HG03064 (cell line): ENCODE measurements around the gene C11orf21.
"Not testable (repeated sequence)": the region's sequence is repeated elsewhere in the genome, so short reads cannot be mapped to it uniquely, and the experiment has no call there.

Experiments
- ATAC-seq: cut with Tn5 transposase; IDR thresholded peaks from one replicate; pipeline ENCODE4 v1.9.1; 2021; ENCODE audit warnings: low read depth; ENCODE audit not compliant: unreplicated experiment

Gene C11orf21

DNA sequence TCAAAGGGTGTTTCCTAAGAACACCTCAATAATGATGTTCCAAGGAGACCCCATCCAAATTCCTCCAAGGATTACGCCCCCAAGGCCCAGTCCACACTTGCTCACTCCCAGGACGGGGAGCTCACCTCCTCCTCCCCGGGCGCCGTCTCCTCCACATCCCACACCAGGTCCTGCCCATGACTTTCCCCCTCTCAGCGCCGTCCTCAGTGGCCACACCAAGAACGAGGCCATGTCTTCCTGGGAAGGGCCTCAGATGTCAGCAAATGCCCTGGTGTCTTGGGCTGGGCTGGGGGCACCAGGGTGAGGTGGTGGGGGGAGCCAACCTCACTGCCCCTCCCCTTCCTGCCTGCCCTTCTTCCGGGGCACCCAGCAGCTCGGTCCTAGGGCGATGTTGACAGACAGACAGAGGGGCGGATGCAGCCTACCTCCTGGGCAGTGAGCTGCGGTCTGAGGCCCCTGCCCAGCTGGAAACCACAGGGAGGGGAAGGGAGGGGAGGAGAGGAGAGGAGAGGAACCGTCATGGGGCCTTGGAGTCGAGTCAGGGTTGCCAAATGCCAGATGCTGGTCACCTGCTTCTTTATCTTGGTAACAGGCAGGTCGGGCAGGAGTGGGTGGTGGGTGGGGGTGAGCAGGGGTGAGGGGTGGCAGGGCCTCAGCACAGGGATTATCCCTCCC is at the start of gene C11orf21, which contains the start of gene TSPAN32:
Gene C11orf21, minus strand, starts transcription at position 288 of the 675 bp plus-strand sequence. Its CDS starts 110 bp downstream, at position 178.
Gene TSPAN32, plus strand, starts transcription at position 383 of the 675 bp plus-strand sequence. Its CDS starts 137 bp downstream, at position 520.
- no peak for ATAC-seq

DNA sequence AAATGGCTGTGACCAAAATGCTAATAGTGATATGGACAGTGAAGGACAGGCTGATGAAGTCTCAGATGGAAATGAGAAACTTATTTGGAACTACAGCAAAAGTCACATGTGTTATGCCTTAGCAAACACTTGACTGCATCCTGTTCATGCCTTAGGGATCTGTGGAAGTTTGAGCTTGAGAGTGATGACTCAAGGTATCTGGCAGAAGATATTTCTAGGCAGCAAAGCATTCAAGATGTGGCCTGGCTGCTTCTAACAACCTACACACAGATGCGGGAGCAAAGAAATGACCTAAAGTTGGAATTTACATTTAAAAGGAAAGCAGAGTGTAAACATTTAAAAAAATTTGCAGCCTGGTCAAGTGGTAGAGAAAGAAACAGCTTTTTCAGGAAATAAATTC is 47.3 kb upstream of the C11orf21 start:
- ATAC-seq, result no peak

DNA sequence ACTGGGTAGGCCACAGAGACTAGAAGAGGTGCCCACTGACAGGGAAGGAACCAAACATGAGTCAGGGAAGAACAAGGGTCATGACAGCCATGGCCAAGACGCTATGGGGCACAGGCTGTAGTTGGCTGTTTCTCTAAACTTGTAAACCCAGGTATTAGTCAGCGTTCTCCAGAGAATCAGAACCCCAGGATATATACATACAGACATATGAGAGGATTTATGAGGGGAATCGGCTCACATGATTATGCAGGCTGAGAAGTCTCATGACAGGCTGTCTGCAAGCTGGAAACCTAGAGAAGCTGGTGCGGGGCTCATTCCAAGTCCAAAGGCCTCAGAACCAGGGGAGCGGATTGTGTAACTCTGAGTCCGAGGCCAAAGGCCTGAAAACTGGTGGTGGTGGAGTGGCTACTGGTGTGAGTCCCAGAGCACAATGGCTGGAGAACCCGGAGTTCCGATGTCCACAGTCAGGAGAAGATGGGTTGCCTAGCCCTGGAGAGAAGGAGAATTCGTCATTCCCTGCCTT is 45.7 kb upstream of the C11orf21 start:
- ATAC-seq, result no peak

DNA sequence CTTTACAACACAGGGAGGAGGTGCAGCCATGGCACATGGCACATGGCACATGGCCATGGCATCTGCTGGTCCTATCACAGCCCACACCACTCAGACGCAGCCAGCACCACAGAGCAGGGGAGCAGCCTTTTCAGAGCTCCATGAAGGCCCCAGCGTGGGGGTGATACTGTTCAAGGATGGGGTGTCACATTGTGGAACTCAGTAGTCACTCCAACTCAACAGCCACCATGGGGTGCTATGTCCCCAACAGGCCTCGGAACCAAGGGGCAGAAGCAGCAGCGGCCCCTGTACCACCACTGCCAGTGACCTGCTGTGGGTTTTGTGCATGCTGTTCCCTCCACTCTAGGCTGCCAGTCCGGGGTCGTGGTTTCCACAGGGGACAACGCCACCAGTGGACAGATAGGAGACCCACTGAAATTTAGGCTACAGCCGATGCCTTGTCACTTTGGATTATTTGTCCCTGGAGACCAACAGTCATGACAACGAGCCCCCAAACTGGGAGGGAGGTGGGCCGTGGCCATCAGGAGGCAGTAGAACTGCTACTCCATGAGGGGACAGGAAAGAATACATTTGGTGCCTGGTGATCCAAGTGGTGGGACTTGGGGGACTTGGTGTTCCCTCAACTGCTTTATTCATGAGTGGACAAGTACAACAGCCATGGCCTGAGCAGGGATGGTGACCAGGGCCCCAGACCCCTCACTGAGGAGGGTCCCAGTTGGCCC is 45.0 kb upstream of the C11orf21 start:
- no peak for ATAC-seq

DNA sequence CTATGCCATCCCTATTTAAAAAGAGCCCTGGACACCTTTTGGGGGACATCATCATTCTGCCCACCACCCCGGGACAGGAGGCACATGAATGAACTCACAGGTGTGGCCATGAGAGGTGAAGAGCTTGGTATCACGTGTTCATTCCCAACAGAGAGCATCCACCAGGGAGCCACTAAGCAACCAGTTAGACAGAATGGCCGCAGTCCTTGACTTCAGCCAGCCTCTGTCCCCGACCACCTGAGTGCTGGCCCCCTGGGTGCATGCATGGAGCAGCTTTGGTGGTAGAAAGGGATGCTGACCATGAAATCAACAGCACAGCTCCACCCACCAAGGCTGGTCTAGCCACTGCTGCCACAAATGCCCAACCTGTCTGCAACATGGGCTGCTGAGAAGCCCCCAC is 44.3 kb upstream of the C11orf21 start:
- no peak for ATAC-seq

DNA sequence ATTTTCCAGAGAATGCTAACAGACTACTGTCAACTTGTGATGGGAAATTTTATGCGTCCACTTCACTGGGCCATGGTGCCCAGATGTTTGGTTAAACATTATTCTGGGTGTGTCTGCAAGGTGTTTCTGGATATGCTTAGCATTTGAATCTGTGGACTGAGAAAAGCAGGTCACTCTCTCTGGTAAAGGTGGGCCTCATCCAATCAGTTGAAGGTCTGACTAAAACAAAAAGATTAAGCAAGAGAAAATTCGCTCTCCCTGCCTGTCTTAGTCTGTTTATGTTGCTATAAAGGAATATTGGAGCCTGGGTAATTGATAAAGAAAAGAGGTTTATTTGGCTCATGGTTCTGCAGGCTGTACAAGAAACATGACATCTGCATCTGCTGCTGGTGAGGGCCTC is 43.3 kb upstream of the C11orf21 start:
- no peak for ATAC-seq

DNA sequence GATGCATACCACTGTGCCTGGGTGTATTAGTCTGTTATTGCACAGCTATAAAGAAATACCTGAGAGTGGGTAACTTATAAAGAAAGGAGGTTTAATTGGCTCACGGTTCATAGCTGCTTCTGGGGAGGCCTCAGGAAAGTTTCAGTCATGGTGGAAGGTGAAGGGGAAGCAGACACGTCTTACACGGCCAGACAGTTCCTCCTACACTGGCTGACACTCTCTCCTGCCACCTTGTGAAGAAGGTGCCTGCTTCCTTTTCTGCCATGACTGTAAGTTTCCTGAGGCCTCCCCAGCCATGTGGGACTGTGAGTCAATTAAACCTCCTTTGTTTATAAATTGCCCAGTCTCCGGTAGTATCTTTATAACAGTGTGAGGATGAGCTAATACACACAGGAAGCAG is 41.8 kb upstream of the C11orf21 start:
- ATAC-seq, result no peak

DNA sequence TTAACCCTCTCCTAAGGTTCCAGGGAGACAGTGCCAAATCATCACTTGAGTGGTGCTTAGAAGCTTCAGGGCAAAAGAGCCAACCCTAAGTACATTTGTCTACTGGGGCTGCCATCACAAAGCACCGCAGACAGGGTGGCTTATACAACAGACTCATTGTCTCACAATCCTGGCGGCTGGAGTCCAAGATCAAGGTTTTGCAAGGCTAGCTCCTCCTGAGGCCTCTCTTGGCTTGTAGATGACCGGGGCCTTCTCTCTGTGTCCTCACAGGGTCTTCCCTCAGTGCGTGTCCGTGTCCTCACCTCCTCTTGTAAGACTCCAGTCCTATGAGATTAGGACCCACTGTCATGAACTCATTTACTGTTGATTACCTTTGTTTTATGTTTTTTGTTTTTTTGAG is 41.3 kb upstream of the C11orf21 start:
- no peak for ATAC-seq

DNA sequence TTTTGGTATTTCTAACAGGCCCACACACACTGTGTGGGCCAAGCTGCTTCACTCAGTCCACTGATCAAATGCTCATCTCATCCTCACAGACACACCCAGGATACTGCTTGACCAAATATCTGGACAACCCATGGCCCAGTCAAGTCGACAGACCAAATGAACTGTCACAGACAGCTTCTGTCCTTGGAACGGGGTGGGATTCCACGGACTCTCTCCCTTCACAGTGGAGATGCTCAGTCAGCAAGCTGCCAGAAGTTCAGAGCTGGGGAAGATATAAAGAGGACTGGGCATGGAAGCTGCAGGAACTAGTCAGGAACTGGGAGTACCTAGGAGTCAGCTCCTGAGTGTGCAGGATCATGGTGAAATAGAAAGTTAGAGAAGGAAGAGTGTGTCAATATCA is 40.8 kb upstream of the C11orf21 start:
- ATAC-seq, result no peak

DNA sequence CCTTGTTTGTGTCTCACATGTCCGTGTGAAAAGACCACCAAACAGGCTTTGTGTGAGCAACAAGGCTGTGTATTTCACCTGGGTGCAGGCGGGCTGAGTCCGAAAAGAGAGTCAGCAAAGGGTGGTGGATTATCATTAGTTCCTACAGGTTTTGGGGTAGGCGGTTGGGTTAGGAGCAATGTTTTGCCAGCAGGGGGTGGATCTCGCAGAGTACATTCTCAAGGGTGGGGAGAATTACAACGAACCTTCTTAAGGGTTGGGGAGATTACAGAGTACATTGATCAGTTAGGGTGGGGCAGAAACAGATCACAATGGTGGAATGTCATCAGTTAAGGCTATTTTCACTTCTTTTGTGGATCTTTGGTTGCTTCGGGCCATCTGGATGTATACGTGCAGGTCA is 37.0 kb upstream of the C11orf21 start:
- not testable (repeated sequence) for ATAC-seq

DNA sequence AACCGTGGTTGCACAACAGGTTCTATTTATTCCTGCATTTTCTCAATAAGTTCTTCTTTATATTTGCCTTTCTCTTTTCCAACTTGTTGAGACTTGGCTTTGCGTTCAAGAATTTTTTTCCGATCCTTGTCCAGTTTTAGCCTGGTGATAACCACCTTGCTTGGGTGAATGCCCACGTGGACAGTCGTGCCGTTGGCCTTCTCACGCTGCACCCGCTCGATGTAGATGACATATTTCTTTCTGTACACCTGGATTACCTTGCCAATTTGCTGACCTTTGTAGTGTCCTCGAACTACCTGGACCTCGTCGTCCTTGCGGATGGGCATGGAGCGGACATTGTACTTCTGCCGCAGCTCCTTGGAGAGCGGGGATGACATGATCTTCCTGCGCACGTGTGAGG is 33.6 kb upstream of the C11orf21 start:
- ATAC-seq, result not testable (repeated sequence)

DNA sequence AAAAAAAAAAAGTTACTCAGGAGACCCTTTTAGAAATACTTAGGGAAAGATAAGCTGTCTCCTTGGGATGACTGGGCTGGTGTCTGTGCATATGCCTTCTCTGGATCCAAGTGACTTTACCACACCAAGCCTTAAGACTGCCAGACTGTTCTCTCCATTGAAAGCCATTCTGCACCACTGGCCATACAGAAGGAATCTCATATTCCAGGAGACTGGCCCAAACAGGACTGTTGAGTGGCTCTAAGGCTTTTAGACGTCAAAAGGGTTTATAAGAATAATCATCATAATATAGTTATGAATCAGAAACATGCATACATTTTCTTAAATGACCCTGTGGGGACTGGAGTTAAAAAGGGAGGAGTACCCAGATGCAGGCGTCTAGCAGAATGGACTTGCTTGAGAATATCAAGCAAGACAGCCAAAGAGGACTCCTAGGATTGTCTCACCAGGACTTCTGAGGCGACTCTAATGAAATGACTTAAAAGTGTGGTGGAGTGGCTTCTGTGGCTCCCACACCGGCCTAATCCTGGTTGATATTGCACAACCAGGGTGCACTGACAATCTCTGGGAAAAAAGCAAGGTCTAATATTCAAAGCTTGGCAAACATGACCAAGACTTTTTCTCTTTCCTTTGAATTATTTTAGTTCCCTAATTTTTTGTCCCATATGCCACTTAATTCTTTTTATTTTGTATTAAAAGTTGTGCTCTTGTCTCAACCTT is 31.9 kb upstream of the C11orf21 start:
- not testable (repeated sequence) for ATAC-seq

DNA sequence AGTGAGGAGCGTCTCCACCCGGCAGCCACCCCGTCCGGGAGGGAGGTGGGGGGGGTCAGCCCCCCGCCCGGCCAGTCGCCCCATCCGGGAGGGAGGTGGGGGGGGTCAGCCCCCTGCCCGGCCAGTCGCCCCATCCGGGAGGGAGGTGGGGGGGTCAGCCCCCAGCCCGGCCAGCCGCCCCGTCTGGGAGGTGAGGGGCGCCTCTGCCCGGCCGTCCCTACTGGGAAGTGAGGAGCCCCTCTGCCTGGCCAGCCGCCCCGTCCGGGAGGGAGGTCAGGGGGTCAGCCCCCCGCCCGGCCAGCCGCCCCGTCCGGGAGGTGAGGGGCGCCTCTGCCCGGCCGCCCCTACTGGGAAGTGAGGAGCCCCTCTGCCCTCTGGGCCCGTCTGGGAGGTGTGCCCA is 30.9 kb upstream of the C11orf21 start:
- ATAC-seq, result not testable (repeated sequence)

DNA sequence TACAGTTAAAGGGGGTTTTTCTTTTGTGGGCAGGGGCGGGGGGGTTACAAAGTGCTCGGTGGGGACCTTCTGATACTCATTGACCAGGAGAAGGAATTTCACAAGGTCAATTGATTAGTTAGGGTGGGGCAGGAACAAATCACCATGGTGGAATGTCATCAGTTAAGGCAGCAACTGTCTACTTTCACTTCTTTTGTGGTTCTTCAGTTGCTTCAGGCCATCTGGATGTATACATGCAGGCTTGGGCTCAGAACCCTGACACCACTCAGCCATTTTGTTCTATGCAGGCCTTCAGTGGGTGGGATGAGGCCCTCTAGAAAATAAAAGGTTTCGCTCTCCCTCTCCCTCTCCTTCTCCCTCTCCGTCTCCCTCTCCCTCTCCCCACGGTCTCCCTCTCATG is 29.7 kb upstream of the C11orf21 start:
- ATAC-seq, result no peak

DNA sequence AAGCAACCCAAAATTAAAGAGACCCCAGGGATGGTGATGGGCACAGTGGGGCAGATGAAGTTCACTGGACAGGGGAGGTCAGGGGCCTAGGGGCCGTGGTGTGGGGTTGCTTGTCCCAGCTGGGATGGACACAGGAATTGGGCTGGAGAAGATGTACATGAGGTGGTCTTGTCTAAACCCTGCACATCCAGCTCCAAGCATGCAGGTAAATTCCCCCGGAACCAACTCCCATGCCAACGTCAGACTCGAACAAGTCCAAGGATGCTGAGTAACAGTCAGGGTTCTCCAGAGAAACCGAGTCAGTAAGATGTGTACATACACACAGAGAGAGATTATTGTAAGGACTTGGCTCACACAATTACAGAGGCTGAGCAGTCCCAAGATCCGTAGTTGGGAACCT is 29.0 kb upstream of the C11orf21 start:
- ATAC-seq, result no peak

DNA sequence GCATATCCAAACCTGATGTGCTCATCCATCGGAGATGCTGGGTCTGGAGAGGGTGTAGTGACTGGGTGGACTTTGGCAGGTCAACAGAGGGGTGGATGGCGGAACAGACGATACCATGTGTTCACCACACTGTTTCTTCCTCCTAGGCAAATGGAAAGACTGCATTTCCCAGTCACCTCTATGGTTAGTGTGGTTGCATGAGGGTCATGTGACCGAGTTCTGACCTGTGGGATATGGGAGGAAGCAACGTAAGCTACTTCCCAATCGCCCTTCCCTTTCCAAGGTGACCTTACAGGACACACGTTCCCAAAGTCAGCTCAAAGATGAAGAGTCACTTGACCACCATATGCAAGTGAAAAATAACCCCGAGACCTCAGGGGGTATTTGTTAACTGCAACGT is 27.8 kb upstream of the C11orf21 start:
- no peak for ATAC-seq

DNA sequence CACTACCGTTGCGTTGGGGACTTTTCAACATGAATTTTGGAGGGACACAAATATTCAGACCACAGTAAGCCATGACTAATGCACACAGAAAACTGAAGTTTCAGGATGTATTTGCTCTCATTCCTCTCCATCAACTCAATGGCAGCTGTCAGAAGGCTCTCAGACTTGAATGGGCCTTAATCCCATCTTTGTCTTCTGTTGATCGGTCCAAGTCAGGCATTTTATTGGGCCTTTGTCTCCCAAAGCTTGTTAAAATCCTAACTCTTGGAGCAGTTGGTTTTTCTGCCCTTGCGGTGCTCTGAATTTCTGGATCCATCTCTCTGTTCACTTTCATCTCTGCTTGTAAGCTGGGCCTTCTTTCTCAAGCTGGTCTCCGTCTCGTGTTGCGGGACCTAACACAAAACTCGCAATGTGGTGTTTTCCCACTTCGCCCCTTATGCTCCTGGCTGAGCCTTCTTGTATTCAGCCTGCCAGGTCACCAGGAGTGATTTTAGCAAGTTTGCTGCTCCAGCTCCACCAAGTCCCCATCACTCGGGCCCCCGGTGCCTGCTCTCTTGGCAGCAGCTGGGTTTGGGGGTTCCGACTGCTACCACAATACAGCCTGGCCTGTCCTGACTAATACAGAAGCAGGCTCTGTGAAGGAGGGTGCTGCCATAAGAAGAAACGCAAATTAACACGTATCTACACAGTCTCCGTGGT is 27.1 kb upstream of the C11orf21 start:
- no peak for ATAC-seq

DNA sequence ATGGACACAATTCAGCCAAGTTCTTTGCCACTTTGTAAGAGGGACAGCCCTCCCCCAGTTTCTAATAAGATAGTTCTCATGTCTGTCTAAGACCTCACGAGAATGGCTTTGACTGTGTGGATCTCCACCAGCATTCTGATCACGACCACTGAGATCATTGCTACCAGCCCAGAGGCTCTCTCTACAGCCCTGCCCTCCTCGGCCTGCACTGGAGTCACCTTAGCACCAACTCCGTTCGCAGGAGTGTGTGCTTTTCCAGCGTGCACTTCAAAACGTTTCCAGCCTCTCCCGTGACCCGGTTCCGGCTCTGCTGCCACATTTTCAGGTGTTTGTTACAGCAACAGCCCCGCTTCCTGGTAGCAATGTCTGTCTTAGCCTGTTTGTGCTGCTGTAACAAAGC is 26.3 kb upstream of the C11orf21 start:
- no peak for ATAC-seq

DNA sequence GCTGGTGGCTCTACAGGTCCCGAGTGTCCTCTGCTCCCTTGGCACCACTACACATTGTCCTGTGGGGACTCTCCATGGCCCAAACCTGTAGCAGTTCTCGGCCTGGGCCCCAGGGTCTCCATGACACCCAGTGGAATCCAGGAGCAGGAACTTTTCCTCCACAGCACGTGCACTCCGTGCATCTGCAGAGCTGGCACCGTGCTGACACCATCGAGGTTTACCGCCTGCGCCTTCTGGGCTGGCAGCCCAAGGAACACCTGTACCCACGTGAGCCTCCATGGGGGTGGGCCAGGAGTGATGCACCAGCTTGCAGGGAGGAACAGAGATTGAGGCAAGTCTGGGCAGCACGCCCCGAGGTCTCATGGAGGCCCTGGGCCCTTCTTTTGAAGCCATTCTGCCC is 25.3 kb upstream of the C11orf21 start:
- ATAC-seq, result no peak

DNA sequence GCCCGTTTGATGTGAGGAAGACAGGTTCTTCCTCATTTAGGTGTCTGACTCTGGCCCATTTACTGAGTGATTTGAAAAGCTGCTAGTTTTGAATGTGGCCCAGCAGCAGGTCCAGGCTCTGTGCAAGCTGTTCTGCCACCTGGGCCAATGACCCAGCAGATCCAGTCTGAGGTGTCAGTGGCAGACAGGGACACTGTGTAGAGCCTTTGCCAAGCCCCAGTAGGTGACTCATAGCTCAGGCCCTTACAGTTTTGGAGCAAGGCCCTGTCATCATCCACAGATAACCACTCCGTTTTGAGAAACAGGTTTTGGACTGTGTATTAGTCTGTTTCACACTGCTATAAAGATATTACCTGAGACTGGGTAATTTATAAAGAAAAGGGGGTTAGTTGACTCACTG is 24.0 kb upstream of the C11orf21 start:
- ATAC-seq, result no peak

DNA sequence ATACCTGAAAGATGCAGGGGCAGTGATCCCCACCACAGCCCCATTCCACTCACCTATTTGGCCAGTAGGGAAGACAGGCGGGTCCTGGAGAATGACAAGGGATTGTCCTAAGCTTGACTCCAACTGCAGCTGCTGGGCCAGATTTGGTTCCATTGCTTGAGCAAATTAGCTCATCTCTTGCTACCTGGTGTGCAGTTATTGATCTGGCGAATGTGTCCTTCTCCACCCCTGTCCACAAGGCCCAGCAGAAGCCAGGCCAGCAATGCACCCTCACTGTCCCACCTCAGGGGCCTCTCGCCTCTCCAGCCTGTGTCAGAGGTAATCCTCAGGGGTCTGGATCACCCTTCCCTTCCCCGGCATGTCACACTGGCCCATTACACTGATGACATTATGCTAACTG is 23.4 kb upstream of the C11orf21 start:
- no peak for ATAC-seq
